ENCODE results near the gene BCAN.
"Not testable (repeated sequence)": the region's sequence is repeated elsewhere in the genome, so short reads cannot be mapped to it uniquely, and the experiment has no call there.

Gene BCAN

DNA sequence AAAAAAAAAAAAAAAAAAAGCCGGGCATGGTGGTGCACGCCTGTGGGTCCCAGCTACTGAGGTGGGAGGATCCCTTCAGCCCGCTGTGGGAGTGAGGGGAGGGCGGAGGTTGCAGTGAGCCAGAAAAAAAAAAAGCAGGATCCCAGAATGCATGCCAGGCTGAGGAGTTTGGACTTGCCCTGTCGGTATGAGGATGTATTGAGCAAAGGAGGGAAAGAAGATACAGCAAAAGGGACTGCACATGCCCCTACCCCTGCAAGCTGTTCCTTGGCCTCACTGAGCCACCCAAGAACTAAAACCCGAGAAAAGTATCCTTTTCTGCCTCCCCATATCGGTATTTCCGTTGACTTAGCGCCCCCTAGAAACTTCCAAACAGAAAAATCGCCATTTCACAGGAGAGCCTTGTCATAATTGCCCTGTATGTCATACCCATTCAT, 39.3 kb upstream of the BCAN start:
- Histone ChIP-seq H3F3A (ENCODE audit: control insufficient read depth, insufficient read depth) (peaks cover 11% of the 10 kb centered on the region), H3K4me1 (ENCODE audit: control insufficient read depth, low read length) (peaks cover 44% of the 10 kb centered on the region), H3K4me3 (ENCODE audit: low read length) (peak overlapping the region; percentile 97), H3K9me2 (replicated peaks; ENCODE audit: control insufficient read depth, low read length) (no peaks in the 10 kb centered on the region), H3K27me3 (ENCODE audit: control insufficient read depth, low read length) (no peaks in the 10 kb centered on the region), H4K20me1 (ENCODE audit: control insufficient read depth, insufficient read depth, low read depth, low read length) (no peaks in the 10 kb centered on the region), H3K9me3 (ENCODE audit: control insufficient read depth, insufficient read depth, low read length) (no peaks in the 10 kb centered on the region), H3K27ac (ENCODE audit: low read depth, low read length) (no peak overlapping the region), H3K36me3 (ENCODE audit: control insufficient read depth, low read length) (peaks cover 32% of the 10 kb centered on the region), H3K4me2 (ENCODE audit: low read length) (peak overlapping the region; percentile 86), H3K79me2 (ENCODE audit: control insufficient read depth, low read length) (peaks cover 46% of the 10 kb centered on the region)
- TF ChIP-seq EZH2phosphoT487 (IDR thresholded peaks at IDR 0.05; ENCODE audit: borderline replicate concordance, low read length): no peak
- TF ChIP-seq, protein P1, sequence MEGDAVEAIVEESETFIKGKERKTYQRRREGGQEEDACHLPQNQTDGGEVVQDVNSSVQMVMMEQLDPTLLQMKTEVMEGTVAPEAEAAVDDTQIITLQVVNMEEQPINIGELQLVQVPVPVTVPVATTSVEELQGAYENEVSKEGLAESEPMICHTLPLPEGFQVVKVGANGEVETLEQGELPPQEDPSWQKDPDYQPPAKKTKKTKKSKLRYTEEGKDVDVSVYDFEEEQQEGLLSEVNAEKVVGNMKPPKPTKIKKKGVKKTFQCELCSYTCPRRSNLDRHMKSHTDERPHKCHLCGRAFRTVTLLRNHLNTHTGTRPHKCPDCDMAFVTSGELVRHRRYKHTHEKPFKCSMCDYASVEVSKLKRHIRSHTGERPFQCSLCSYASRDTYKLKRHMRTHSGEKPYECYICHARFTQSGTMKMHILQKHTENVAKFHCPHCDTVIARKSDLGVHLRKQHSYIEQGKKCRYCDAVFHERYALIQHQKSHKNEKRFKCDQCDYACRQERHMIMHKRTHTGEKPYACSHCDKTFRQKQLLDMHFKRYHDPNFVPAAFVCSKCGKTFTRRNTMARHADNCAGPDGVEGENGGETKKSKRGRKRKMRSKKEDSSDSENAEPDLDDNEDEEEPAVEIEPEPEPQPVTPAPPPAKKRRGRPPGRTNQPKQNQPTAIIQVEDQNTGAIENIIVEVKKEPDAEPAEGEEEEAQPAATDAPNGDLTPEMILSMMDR (IDR thresholded peaks at IDR 0.05; ENCODE audit: low read depth, low read length, poor library complexity, severe bottlenecking): peak; percentile 84

DNA sequence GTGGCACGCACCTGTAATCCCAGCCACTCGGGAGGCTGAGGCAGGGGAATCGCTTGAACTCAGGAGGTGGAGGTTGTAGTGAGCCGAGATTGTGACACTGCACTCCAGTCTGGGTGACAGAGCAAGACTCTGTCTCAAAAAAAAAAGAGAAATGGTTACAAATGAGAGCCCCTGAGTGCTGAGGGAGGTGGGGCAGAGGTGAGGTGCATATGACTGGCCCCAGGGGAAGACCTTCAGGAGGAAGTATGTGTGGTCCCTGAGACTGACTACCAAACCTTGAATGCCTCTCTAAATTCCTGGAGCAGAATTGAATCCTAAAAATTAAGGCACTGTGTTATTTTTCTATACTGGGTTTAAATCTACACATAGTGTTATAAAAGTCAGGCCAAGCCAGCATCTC, 34.6 kb upstream of the BCAN start:
- not testable (repeated sequence) for H3K9me2 ChIP-seq (replicated peaks; ENCODE audit: control insufficient read depth, low read length); H3K4me3 ChIP-seq (ENCODE audit: low read length); H3K79me2 ChIP-seq (ENCODE audit: control insufficient read depth, low read length); H3K27me3 ChIP-seq (ENCODE audit: control insufficient read depth, low read length); H4K20me1 ChIP-seq (ENCODE audit: control insufficient read depth, insufficient read depth, low read depth, low read length); H3K36me3 ChIP-seq (ENCODE audit: control insufficient read depth, low read length); H3K27ac ChIP-seq (ENCODE audit: low read depth, low read length); H3K9me3 ChIP-seq (ENCODE audit: control insufficient read depth, insufficient read depth, low read length)
- peaks cover 39% of the 10 kb centered on the region for H3K4me1 ChIP-seq (ENCODE audit: control insufficient read depth, low read length)
- H3K4me2 ChIP-seq (ENCODE audit: low read length): peak overlapping the region; percentile 33
- peaks cover 13% of the 10 kb centered on the region for H3F3A ChIP-seq (ENCODE audit: control insufficient read depth, insufficient read depth)

DNA sequence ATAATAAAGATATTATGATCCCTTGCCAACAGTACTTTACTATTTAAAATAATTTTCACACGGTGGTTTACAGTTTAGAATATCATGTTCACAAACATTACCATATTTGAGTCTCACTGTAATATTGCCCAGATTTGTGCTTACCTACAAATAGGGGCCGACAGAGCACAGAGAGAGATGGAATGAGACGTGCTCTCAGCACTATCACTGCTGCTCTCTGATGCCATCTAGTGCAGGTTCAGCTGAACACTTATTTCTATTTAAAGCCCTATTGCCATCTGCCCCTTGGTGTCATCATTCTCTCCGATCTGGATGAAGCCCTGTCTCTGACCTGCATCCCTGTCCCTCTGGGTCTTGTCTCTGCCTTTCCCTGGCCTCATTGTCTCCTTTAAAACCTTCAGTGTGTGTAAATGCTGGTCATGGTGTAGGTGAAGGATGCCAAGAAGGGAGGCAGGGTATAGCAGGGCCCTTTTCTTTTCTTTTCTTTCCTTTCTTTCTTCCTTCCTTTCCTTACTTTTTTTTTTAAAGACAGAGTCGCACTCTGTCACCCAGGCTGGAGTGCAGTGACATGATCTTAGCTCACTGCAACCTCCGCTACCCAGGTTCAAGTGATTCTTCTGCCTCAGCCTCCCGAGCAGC, 33.8 kb upstream of the BCAN start:
- TF ChIP-seq EZH2phosphoT487 (IDR thresholded peaks at IDR 0.05; ENCODE audit: borderline replicate concordance, low read length): no peak
- TF ChIP-seq, protein P1 (IDR thresholded peaks at IDR 0.05; ENCODE audit: low read depth, low read length, poor library complexity, severe bottlenecking): peak; percentile 80
- Histone ChIP-seq H3K9me3 (ENCODE audit: control insufficient read depth, insufficient read depth, low read length) (no peaks in the 10 kb centered on the region), H3K27me3 (ENCODE audit: control insufficient read depth, low read length) (peaks cover 10% of the 10 kb centered on the region), H4K20me1 (ENCODE audit: control insufficient read depth, insufficient read depth, low read depth, low read length) (no peaks in the 10 kb centered on the region), H3F3A (ENCODE audit: control insufficient read depth, insufficient read depth) (peaks cover 10% of the 10 kb centered on the region), H3K79me2 (ENCODE audit: control insufficient read depth, low read length) (no peaks in the 10 kb centered on the region), H3K4me3 (ENCODE audit: low read length) (no peak overlapping the region), H3K4me2 (ENCODE audit: low read length) (peak overlapping the region; percentile 33), H3K36me3 (ENCODE audit: control insufficient read depth, low read length) (no peaks in the 10 kb centered on the region), H3K27ac (ENCODE audit: low read depth, low read length) (no peak overlapping the region), H3K4me1 (ENCODE audit: control insufficient read depth, low read length) (peaks cover 31% of the 10 kb centered on the region), H3K9me2 (replicated peaks; ENCODE audit: control insufficient read depth, low read length) (no peaks in the 10 kb centered on the region)

DNA sequence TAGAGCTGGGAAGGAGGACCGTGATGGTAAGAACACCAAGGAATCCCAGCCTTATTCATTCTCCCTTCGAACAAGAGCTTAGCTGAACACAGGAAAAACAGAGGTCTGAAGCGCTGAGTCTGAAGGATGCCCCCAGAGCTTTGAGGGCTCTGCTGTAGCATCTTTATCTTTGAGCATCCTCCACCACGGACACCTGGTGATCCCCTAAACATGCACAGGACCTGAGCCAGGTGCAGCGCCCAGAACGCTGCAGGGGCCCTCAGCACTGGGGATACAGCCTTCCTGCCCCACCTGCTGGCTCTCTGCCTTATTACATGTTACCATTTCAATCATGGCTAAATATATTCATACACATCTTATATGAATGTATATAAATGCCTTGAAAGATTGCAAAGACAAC, 32.9 kb upstream of the BCAN start:
- Histone ChIP-seq H3K27me3 (ENCODE audit: control insufficient read depth, low read length) (peaks cover 12% of the 10 kb centered on the region), H3K4me2 (ENCODE audit: low read length) (no peak overlapping the region), H3K27ac (ENCODE audit: low read depth, low read length) (no peak overlapping the region), H3K4me3 (ENCODE audit: low read length) (no peak overlapping the region), H3K9me3 (ENCODE audit: control insufficient read depth, insufficient read depth, low read length) (no peaks in the 10 kb centered on the region), H3K9me2 (replicated peaks; ENCODE audit: control insufficient read depth, low read length) (no peaks in the 10 kb centered on the region), H3K79me2 (ENCODE audit: control insufficient read depth, low read length) (no peaks in the 10 kb centered on the region), H3F3A (ENCODE audit: control insufficient read depth, insufficient read depth) (peaks cover 10% of the 10 kb centered on the region), H4K20me1 (ENCODE audit: control insufficient read depth, insufficient read depth, low read depth, low read length) (no peaks in the 10 kb centered on the region), H3K4me1 (ENCODE audit: control insufficient read depth, low read length) (peaks cover 31% of the 10 kb centered on the region), H3K36me3 (ENCODE audit: control insufficient read depth, low read length) (no peaks in the 10 kb centered on the region)
- TF ChIP-seq EZH2phosphoT487 (IDR thresholded peaks at IDR 0.05; ENCODE audit: borderline replicate concordance, low read length): no peak
- TF ChIP-seq, protein P1 (IDR thresholded peaks at IDR 0.05; ENCODE audit: low read depth, low read length, poor library complexity, severe bottlenecking): peak; percentile 72

DNA sequence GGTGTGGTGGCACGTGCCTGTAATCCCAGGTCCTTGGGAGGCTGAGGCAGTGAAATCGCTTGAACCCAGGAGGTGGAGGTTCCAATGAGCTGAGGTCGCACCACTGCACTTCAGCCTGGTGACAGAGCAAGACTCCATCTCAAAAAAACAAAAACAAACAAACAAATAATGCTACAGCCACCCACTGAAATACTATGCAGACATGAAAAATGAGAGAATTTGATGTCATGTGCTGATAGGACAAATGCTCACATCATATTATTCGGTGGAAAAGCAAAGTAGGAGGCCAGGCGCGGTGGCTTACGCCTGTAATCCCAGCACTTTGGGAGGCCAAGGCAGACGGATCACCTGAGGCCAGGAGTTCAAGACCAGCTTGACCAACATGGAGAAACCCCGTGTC, 31.8 kb upstream of the BCAN start:
- not testable (repeated sequence) for H4K20me1 ChIP-seq (ENCODE audit: control insufficient read depth, insufficient read depth, low read depth, low read length); H3K4me3 ChIP-seq (ENCODE audit: low read length); H3F3A ChIP-seq (ENCODE audit: control insufficient read depth, insufficient read depth); H3K27ac ChIP-seq (ENCODE audit: low read depth, low read length); H3K4me2 ChIP-seq (ENCODE audit: low read length); H3K79me2 ChIP-seq (ENCODE audit: control insufficient read depth, low read length); H3K9me3 ChIP-seq (ENCODE audit: control insufficient read depth, insufficient read depth, low read length); H3K9me2 ChIP-seq (replicated peaks; ENCODE audit: control insufficient read depth, low read length); H3K36me3 ChIP-seq (ENCODE audit: control insufficient read depth, low read length)
- Histone ChIP-seq H3K4me1 (ENCODE audit: control insufficient read depth, low read length) (peaks cover 31% of the 10 kb centered on the region), H3K27me3 (ENCODE audit: control insufficient read depth, low read length) (peaks cover 15% of the 10 kb centered on the region)
